K562 (cell line): Measurements from ENCODE around the gene VWF.

Experiments used
- CEBPB ChIP-seq: fragments of 450-650 bp; IDR thresholded peaks from 2 replicates; pipeline ENCODE4 v1.6.1; 2016; ENCODE audit warnings: missing genetic modification characterization, missing compliant biosample characterization
- EHMT2 ChIP-seq: fragments of 450-650 bp; IDR thresholded peaks from 2 replicates; pipeline ENCODE4 v1.6.1; 2018; ENCODE audit warnings: antibody characterized with exemption
- ESRRA ChIP-seq: fragments of 450-650 bp; IDR thresholded peaks from 2 replicates; pipeline ENCODE4 v1.6.1; 2014; ENCODE audit warnings: low read depth, mild to moderate bottlenecking, moderate library complexity, borderline replicate concordance
- FOXK2 ChIP-seq, 2 experiments: fragments of 450-650 bp; IDR thresholded peaks in 1 of 2; conservative IDR thresholded peaks in 1 of 2; 2 replicates each; pipeline ENCODE4 v1.6.1; 2016; ENCODE audit warnings: low read depth in 2 of 2, mild to moderate bottlenecking in 1 of 2
- KLF16 ChIP-seq: IDR thresholded peaks from 2 replicates; pipeline ENCODE4 v1.6.1; 2016; ENCODE audit warnings: antibody characterized with exemption
- PKNOX1 ChIP-seq: fragments of 450-650 bp; IDR thresholded peaks from 2 replicates; pipeline ENCODE4 v1.6.1; 2016
- RAD21 ChIP-seq, 2 experiments: fragments of 250-450 bp in 1 of 2; fragments of 450-650 bp in 1 of 2; sonication (Bioruptor Pico) in 1 of 2; formaldehyde crosslinking in 1 of 2; IDR thresholded peaks in 1 of 2; conservative IDR thresholded peaks in 1 of 2; 2 replicates each; pipeline versions ENCODE4 v1.4.0 to v1.8.0; 2020 to 2022; ENCODE audit warnings: mild to moderate bottlenecking in 2 of 2, moderate library complexity in 1 of 2
- ZNF644 ChIP-seq: fragments of 200-800 bp; sonication (Bioruptor generic); IDR thresholded peaks from 2 replicates; pipeline ENCODE4 v1.6.1; 2016; ENCODE audit warnings: low read depth, missing genetic modification characterization, missing compliant biosample characterization
- TF ChIP-seq, protein P1 (sequence below), 3 experiments: IDR thresholded peaks in 2 of 3; conservative IDR thresholded peaks in 1 of 3; 2 replicates each; pipeline ENCODE4 v1.5.1; 2011 to 2012; ENCODE audit warnings: low read length in 3 of 3, mild to moderate bottlenecking in 3 of 3, control low read depth in 2 of 3, improper control_type of control experiment in 1 of 3, inconsistent platforms in 1 of 3, low read depth in 1 of 3, mixed read lengths in 1 of 3, moderate library complexity in 1 of 3; ENCODE audit not compliant: insufficient read depth in 2 of 3

DNA sequence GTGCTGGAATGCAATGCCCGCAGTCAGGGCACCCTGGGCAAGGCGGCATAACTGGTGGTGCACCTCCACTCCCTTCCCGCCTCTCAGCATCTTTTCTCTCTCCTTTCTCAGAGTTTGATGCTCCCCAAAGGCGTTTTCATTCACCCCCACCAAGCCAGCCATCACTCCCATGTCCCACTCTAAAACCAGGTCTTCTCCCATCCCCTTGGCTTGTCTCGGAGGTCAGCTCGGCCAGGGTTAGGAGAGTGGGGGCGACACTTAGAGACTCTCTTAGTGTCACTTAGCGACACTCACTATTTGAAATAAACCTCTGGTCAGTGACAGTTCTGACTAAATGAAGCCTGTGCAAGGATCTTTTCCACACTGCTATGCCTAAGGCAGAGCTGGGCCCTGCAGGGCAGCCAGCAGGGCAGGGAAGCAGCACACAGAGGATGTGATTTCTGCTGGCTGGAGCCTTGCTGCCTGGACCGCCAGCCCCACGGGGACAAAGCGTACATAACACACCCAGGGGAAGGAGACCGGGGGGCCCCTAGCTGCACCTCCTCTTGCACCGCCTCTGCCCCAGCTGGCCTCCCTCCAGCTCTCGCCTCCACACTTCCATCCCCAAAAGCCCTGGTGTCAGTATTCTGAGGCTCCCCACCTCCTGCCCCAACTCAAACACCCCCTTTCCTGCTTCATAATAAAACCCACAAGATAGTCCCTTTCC is 64.5 kb downstream of the VWF start:
- TF ChIP-seq ZNF644 (tag) = no peak
- TF ChIP-seq KLF16 = no peak
- no peak for TF ChIP-seq FOXK2 (conservative IDR thresholded peaks at IDR 0.05 in 1 of 2, IDR thresholded peaks at IDR 0.05 in 1 of 2; ENCODE audit: low read depth in 2 of 2)
- no peak for TF ChIP-seq CEBPB (tag)
- TF ChIP-seq PKNOX1 = no peak
- TF ChIP-seq RAD21 (CRISPR knock-in tag; conservative IDR thresholded peaks at IDR 0.05 in 1 of 2, IDR thresholded peaks at IDR 0.05 in 1 of 2) = no peak
- TF ChIP-seq, protein P1, sequence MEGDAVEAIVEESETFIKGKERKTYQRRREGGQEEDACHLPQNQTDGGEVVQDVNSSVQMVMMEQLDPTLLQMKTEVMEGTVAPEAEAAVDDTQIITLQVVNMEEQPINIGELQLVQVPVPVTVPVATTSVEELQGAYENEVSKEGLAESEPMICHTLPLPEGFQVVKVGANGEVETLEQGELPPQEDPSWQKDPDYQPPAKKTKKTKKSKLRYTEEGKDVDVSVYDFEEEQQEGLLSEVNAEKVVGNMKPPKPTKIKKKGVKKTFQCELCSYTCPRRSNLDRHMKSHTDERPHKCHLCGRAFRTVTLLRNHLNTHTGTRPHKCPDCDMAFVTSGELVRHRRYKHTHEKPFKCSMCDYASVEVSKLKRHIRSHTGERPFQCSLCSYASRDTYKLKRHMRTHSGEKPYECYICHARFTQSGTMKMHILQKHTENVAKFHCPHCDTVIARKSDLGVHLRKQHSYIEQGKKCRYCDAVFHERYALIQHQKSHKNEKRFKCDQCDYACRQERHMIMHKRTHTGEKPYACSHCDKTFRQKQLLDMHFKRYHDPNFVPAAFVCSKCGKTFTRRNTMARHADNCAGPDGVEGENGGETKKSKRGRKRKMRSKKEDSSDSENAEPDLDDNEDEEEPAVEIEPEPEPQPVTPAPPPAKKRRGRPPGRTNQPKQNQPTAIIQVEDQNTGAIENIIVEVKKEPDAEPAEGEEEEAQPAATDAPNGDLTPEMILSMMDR (IDR thresholded peaks at IDR 0.05 in 2 of 3, conservative IDR thresholded peaks at IDR 0.05 in 1 of 3; ENCODE audit: insufficient read depth in 2 of 3, low read depth in 1 of 3, low read length in 3 of 3) = no peak
- TF ChIP-seq EHMT2 = no peak
- no peak for TF ChIP-seq ESRRA
